Activated CD4-positive, alpha-beta T cell treated with anti-CD3 and anti-CD28 coated beads, Interleukin-2, amount 50 U/mL, for 24 hours (primary cell): Measurements from ENCODE around the gene DEPDC5.

Source experiments
- DNase-seq, 2 donors: peaks; one replicate each; pipeline ENCODE4 v3.0.0-alpha.2; 2020; ENCODE audit warnings: low read depth in 1 of 2, low spot score in 1 of 2

DEPDC5 gene

DNA sequence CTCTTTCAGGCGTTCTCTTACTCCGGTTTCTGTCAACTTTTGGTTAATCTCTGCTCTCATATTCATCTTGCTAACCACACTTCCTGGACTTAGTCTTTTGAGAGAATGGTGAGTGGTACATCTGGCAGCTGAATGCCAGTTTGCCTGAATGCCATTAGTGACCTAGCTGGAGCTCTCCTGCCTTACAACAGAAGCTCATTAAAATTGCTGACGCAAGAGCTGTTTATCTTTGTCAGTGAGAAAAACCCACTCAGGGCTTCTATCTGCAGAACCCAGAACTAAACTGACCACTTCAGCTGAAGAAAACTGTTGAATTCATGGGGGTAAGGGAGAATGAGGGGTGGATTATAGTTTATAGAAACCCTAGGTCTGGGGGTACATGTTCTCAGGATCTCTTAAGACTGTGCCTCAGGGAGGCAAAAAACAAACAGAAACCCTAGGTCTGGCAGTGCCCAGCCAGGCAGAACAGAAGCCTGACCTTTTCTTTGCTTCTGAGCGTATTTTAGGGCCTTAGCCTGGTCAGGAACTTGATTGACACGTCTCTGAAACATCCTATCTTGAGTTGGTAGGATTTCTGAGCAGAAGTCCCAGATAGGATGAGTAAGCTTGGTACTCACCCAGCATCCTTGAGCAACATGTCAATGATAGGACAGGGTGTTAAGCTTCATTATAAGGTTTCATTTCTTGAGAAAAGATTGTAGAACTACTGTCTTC is 137.7 kb downstream of the DEPDC5 start:
- DNase-seq: no peak

DNA sequence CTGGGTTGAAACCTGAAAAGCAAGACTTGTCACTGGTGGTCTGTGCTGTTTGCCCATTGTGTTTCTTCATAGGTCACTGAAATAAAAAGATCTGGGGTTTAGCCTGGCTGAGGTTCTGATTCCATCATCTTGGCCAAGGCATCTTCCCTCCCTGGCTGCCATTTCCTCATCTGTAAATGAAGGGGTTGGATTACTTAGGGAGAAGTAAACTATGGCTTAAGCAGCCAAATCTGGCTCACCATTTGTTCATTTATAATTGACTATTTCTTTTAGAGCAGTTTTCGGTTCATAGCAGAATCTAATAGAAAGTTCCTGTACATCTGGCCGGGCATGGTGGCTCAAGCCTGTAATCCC is 138.2 kb downstream of the DEPDC5 start:
- DNase-seq: no peak

DNA sequence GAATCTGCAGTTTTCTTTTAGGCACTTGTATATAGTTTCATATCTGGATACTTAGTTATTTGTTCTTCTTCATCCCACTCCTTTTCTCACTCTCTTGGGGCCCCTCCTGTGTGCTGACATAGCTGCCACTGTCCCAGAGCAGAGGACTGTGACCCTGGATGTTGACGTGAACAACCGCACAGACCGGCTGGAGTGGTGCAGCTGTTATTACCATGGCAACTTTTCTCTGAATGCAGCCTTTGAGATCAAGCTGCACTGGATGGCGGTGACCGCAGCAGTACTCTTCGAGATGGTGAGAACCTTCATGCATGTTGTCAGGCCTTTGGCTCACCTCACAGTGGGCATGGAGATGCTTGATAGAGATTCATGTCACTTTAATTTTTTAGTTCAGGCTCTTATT is 139.6 kb downstream of the DEPDC5 start:
- no peak for DNase-seq

DNA sequence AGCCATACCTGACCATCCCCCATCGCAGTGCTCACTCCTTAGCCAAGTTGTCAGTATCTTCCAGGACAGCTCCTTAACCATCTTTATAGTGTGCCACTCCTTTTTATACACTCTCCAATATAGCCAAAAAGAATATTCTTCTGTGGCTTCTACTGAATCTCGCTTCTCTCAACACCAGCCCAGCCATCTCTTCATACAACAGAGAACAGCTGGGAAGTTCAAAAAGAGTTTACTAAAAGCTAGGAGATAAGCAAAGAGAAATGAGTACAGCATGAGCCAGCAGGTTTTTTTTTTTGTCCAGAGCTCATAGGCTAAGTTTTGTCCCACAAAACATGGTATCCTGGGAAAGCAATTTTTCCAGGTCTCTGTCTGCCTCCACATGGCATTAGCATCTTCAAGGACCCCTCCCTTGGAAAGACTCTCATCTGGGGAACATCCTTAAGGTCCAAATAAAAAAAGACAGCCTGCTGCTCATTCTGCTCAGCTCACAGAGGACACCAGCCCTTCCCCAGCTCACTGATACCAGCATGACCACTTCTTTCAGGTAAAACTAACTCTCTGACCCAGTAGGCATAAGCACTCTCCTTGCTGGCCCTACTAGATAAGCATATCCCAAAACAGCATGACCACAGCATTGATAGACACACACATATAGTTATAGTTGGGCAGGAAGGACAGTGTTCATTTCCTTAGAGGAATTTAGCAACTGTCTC is 141.7 kb downstream of the DEPDC5 start:
- DNase-seq: no peak

DNA sequence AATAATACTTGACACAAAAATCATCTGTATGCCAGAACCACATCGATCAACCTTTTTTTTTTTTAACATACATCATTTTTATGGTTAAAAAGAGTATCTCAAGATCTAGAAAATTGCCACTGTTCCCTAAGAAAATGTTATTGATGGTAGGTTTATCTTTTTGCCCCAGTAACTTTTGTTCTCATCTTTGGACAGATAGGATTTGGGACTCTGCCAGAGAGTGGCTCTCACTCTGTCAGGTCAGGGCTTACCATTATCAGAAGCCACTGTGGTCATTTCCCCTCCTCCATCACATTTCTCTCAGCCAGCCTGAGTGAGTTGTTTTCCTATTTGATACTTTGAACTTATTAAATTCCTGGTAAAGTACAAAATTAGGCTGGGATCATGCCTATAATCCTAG is 142.7 kb downstream of the DEPDC5 start:
- no peak for DNase-seq

DNA sequence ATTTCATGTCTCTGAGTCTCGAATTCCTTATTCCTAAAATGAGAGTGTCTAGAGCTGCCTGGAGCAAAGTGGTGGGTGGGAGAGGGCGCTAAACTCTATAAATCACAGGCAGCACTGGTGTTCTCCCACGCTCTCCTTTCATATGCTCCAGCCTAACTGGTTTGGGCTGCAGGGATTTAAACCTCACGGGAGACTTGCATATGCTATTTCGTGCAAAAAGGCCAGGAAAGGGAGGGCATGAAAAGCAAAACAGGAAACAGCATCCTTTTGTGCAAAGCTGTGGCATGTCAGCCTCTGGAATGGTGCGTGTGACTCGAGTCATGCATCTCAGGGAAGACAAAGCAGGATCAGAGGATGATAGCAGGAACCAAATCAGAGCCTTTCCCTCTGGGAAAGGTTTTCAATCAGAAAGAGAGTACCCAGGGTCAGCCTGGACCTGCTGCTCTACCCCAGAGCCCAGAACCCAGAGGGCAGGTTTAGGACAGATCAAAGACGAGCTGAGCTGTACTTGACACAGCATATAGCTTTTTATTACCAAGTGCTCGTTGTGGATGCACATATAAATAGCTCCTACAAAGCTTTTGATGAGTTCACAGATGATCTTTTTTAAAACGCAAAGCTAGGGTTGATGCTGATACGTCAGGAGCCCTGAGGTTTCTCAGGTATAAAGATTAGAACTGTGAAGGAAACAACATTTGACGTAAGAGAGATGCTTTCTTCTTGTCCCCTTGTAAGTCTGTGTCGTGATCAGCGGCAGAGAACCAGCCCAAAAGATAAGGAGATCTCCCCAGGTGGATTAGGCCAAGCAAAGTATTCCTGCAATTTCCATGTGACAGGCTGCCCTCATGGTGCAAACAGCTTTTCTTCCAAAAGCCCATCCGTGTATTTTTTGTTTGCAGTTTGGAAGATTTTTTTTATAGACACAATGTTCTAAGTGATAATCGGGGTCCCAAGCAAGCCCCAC is 144.3 kb downstream of the DEPDC5 start:
- no peak for DNase-seq

DNA sequence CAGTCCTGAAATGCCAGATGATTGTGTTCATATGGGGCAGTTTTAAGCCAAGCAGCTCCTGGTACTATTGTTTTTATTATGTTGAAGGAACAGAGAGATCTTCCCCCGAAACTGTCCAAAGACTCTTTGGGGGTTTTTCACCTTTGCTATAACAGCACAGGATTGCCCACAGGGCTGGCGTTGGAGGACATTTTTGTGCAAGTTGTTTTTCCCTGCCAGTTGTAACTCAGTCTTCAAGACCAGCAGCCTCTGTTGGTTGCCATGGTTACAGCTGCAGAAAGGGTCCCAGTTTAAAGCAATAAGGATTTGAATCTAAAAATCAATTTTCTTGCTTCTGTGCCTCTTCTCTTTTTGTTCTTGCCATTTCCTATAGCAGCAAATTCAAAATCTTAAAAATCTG is 145.1 kb downstream of the DEPDC5 start:
- DNase-seq: no peak

DNA sequence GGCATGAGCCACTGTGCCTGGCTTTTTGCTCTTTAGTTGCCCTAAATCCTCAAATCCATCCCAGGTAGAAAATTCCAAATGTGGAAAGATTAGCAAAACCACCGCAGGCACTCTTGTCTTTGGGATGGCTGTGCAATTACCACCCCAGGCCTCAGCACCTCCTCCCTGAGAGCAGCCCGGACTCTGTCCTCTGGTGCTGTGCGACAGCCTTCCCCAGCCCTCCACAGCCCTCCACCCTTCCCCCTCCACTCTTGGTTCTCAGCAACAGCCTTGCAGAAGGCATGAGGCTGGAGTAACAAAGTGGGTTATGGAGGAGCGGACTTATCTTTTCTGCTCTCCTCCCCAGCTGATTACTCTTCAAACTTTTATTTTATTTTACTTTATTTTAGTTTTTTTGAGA is 145.8 kb downstream of the DEPDC5 start:
- no peak for DNase-seq

DNA sequence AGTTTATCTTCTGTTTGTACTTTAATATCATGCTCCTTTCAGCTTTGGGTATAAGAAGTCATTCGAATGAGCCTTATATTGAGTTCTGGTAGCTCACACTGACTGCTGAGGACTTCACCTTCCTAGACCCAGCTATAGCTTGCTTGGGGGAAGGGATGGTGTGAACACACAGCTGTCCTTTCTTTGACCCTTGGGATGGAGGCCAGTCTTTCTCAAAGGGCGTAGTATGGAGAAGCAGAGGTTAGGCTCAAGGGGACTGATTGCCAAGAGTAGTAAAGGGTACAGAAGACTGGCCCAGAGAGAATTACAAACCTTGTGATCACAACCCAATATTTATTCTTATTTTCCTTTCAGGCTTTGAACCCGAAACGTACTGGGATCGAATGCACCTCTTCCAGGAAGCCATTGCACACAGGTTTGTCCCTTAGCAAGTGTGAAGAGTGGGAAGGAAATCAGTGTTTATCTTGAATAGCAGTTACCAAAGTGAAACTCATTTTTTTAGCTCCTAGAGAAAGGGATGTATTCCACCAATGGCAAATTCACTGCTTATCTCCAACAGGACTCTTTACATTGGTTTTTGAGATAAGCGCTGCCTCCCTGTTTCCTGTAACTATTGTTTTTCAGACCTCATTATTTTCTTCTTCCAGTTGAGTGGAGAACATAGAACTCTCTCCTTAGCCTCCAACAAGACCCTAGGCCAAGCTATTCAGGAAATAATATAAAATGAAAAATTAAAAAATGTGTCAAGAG is 147.7 kb downstream of the DEPDC5 start:
- no peak for DNase-seq

DNA sequence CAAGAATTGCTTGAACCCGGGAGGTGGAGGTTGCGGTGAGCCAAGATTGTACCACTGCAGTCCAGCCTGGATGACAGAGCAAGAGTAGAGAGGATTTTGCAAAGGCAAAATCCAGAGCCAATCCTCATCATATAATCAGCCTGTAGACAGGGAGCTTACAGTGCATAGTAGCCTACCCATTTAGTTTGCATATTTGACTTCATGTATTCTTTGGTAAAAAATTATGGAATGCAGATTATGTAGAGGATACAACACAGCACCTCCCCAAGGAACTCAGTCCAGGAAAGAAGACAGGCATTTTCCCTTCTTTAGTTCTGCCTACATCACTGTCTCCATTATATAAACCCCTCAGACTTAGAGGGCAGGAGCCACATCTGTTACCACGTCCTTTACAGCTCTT is 150.8 kb downstream of the DEPDC5 start:
- DNase-seq: no peak

DNA sequence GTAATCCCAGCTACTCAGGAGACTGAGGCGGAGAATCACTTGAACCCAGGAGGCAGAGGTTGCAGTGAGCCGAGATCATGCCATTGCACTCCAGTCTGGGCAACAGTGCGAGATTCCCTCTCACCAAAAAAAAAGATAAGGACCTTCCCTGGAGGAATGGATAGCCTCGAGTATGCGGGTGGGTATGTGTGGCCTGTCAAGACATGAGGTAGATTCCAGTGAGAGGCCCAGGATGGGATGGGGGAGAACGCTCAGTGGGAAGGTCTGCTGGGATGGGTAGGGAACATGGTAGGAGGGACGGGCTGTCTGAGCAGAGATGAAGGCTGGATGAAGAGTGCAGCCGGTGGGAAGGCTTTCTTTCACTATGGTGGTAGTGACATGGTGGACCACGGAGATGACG is 151.5 kb downstream of the DEPDC5 start:
- DNase-seq: no peak

DNA sequence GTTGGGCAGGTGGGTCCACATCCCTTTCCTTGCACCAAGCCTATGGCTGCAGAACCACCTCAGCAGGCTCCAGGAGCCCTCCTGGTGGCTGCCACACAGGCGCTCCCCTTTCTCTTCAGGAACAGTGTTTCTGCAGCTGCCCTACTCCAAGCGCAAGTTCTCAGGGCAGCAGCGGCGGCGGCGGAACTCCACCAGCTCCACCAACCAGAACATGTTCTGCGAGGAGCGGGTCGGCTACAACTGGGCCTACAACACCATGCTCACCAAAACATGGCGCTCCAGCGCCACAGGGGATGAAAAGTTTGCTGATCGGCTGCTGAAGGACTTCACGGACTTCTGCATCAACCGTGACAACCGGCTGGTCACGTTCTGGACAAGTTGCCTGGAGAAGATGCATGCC is 152.3 kb downstream of the DEPDC5 start:
- no peak for DNase-seq

DNA sequence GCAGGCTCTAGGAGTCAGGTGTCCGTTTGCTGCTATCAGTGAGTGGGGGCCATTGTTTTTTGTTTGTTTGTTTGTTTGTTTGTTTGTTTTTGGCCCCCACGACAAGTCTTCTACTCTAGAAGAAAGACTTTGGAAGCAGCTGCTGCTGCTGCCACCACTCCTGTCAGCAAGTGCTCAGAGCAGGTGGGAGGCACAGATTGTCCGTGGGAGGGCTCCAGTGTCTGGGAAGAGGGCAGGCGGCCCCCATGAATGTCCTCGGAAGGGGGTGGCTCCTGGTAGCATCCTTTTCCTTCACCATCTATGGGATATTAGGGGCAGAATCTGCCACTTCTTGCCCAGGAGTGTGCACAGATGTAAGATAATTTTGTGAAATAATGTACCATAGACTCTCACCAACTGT is 152.8 kb downstream of the DEPDC5 start:
- no peak for DNase-seq

DNA sequence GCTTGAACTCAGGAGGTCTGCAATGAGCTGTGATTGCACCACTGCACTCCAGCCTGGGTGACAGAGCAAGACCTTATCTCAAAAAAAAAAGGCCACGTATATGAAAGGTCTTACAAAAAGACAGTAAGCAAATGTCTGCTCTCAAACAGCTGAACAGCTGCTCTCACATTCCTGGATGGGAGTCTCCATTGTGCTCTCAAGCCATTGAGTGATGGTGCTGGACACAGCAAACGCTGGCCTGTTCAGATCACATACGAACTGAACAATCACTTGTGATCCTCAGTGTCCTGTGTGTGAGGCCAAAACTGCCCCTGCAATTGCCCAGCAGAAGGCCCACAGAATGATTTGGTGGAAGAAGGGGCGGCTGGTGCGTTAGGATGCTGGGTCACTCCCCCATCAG is 156.2 kb downstream of the DEPDC5 start:
- no peak for DNase-seq

DNA sequence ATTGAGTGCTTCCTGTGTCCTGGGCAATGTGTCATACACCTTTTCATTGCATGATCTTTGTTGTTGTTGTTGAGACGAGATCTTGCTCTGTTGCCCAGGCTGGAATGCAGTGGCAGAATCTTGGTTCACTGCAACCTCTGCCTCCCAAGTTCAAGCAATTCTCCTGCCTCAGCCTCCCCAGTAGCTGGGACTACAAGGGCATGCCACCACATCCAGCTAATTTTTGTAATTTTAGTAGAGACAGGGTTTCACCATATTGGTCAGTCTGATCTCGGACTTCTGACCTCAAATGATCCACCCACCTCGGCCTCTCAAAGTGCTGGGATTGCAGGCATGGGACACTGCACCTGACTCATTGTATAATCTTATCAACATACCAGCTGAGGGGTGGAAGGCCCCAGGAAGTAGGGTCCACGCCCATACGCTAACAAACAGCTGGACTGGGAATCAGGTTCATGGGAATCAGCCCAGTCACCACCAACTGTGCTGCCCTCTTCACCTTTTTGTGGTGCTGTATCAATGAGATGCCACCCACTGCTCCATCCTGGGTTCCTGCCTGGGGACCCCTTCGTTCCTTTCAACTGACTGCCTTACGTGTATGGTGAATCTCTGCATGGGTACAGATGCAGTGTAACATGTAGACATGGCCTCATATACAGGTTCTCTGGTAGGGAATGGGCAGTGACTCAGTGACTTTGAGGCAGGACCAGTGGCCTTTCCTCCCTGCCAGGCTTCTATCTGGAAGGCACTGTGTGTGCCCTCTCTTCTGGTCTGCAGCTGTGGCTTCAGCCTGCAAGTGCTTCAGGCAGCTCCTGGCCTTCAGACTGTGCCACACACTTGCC is 158.0 kb downstream of the DEPDC5 start:
- no peak for DNase-seq

DNA sequence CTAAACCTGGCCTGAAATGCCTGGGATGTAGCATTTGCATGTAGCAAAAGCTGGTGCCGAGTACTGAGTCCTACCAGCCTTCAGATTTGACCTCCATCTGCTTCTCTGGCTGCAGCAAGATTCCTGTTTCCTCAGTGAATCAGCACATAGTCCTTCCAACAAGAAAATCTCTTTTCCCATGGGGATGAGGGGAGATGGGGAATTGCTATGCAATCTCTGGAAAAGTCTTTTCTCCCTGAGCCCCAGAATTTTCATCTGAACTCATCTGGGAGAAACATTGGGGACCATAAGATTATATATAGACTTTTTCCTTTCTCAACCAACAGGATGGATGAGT is 158.6 kb downstream of the DEPDC5 start:
- DNase-seq: no peak

DNA sequence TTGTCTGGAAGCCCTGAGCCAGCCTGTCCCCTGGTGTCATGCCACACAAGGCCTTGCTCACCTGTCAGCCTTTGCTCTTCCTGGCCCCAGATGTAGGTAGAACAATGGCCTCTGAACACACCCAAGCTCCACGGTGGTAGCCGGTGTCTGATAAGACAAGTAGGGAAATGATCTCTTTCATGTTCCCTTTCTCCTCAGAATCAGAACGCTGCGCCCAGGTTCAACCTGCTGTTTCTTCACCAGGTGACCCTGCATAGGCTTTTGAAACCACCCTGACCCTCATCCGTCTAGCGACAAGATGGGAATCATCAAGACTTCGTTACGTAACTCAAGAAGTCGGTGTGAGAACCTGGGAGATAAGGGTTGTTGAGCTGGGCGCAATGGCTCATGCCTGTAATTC is 161.8 kb downstream of the DEPDC5 start:
- DNase-seq: no peak

DNA sequence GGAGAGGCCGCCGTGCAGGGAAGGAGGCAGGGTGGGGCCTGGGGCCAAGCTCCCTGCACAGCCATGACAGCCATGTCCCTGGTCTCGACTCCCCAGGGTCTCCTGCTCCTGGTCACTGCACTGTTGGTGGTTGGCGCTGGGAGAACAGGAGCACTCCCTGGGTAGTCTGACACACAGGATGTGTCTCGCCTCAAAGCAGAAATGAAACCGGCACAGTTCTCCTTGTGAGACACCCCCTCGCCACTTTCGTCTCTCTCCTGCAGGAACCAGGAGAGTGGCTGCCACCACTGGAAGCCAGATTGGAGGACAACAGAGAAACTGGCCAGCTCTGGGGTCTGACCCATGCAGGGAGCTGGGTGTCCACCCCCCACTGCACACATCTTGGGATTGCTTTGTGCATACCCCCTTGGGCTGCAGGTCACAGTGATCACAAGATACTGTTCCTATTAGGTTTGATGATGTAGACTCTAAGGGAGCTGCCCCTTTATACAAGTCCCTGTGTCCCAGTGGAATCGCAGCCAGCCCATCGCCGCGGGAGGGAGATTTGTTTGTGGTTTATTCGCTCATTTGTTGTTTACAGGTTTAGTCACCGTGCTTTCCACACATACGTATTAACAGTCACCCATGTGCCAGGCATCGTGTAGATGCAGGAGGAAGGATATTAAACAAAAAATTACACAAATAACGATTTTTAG is 163.6 kb downstream of the DEPDC5 start:
- DNase-seq: no peak

DNA sequence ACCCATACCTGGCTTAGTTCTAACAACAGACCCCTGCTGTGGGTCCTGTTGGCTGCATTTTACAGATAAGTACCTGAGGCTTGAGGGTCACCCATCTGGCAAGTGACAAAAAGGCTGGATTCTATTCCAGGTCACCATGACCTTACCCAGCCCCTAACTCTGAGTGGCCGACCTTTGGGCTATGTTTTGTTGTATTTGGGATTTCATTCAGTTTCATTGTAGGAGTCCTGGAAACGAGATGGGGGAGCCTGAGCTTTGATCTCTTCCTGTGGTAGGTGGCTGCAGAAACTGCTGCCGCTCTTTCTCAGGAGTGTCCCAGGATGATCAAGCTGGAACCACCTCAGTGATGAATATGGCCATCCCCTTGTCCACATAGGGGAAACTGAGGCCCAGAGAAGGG is 165.9 kb downstream of the DEPDC5 start:
- no peak for DNase-seq

DNA sequence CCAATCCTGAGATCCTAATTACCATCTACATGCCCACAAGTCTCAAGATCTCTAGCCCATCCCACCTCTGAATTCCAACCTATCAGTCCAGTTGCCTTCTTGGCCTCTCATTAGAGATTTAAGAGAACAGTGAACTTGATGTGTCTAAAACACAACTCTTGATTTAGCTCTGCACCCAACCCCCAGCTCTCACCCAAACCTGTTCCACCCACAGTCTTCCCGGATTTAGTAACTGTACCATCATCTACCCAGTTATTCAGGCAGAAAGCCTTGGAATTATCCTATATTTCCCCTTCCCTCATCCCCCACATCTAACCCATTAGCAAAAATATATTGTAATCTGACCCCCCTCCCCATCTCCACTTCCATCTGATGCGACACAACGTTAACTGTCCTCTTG is 166.5 kb downstream of the DEPDC5 start:
- DNase-seq: no peak
